AG04450 (cell line): ENCODE data around the gene HRH3. TPM values are rescaled to one million over a fixed set of nuclear protein-coding genes. Genes with fewer than 3 reads are reported as not detected.

ENCODE experiments used
- CTCF ChIA-PET: fragments of 300-600, 350-600 bp; formaldehyde crosslinking; extraction: SDS; loops from one replicate; lab custom pipeline; 2022; ENCODE audit warnings: antibody characterized with exemption, inconsistent platforms; lab: Charles Lee
- POLR2A ChIA-PET: fragments of 350-600 bp; formaldehyde crosslinking; extraction: SDS; loops from one replicate; lab custom pipeline; 2021; ENCODE audit warnings: antibody characterized with exemption, inconsistent platforms; lab: Yijun Ruan, JAX
- DNase-seq: peaks from one replicate; pipeline ENCODE4 v3.0.0-alpha.2; 2011; ENCODE audit warnings: low read depth, low spot score
- H3K27ac ChIP-seq: one replicate; pipeline ENCODE4 v1.5.1; 2012; ENCODE audit warnings: low read depth, low read length, control low read depth
- H3K27me3 ChIP-seq: one replicate; pipeline ENCODE4 v1.6.0; 2012; ENCODE audit warnings: low read length; ENCODE audit not compliant: control insufficient read depth, insufficient read depth
- H3K4me3 ChIP-seq: 2 replicates; pipeline ENCODE4 v1.5.1; 2011; ENCODE audit warnings: mild to moderate bottlenecking, low read depth, low read length, control low read depth
- H3K9me3 ChIP-seq: 2 replicates; pipeline ENCODE4 v1.5.1; 2012; ENCODE audit warnings: low read length; ENCODE audit not compliant: control insufficient read depth, insufficient read depth
- polyA plus RNA-seq: library from polyadenylated mRNA; depleted of rRNA; stranded (reverse); fragments of >200 nt; gene quantifications from 2 replicates; pipeline ENCODE4 v1.2.3, GENCODE V29; 2011
- TF ChIP-seq, protein P1 (sequence below): IDR thresholded peaks from 2 replicates; pipeline ENCODE4 v1.5.1; 2011; ENCODE audit warnings: low read depth, low read length, control low read depth, inconsistent platforms

HRH3 gene
- polyA plus RNA-seq, 1 experiment: not detected

DNA sequence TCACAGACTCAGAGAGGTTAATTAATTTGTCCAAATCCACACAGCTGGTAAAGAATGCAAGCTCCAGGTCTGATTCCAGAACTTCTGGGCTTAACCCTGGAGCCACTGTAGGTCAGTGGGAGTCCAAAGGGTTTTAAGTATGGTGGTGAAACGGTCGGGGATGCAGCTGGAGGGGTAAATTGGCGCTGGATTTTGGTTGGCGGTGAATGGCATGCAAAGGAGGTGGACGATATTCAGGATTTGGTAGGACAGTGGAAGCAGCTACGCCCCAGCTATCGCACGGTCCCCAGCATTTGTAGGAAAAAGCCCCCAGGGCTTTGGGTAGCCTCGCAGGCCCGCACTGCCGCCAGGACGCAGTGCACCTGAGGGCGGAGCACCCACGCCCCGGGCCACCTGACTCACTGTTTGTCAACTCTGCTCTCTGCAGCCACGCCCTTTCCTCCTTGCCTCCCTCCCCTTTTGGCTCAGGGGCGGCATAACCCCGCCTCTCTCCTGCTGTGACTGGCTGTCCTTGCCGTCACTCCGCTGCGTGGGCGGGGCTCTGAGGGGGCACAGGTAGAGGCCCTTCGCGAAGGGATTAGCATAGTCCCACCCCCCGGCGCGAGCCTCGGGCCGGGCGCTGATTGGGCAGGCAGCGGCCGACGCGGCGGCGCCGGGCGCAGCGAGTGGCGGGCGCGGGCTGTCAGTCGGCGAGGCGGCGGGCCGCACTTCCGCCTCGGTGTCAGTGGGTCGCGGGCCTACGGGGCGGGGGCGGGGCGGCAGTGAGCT, 17.9 kb upstream of the HRH3 start, which contains the start of gene OSBPL2:
TSS of gene OSBPL2 (plus strand) at position 721 of the 768 bp plus-strand sequence. CDS start 17,664 bp downstream, outside the sequence.
- CTCF ChIA-PET: interaction anchor here (0.9 kb wide), 1 partner anchor 23 kb away, joined by 3 read pairs; no protein-coding TSS in a partner anchor
- Histone ChIP-seq H3K27me3 (peaks cover 6% of the 10 kb centered on the region), H3K4me3 (peak within 1 kb of the TSS; percentile 90), H3K9me3 (no peaks in the 10 kb centered on the region; the same call in none of the 2 replicates), H3K27ac (no peak within 1 kb of the TSS)
- TF ChIP-seq, protein P1, sequence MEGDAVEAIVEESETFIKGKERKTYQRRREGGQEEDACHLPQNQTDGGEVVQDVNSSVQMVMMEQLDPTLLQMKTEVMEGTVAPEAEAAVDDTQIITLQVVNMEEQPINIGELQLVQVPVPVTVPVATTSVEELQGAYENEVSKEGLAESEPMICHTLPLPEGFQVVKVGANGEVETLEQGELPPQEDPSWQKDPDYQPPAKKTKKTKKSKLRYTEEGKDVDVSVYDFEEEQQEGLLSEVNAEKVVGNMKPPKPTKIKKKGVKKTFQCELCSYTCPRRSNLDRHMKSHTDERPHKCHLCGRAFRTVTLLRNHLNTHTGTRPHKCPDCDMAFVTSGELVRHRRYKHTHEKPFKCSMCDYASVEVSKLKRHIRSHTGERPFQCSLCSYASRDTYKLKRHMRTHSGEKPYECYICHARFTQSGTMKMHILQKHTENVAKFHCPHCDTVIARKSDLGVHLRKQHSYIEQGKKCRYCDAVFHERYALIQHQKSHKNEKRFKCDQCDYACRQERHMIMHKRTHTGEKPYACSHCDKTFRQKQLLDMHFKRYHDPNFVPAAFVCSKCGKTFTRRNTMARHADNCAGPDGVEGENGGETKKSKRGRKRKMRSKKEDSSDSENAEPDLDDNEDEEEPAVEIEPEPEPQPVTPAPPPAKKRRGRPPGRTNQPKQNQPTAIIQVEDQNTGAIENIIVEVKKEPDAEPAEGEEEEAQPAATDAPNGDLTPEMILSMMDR: no peak
- DNase-seq: peak; percentile 91
- POLR2A ChIA-PET: no interaction called here

GRCh38 chr20:62237514-62237800, 17.4 kb upstream of the HRH3 start:
- Histone ChIP-seq H3K27ac (no peak overlapping the region), H3K27me3 (peaks cover 6% of the 10 kb centered on the region), H3K9me3 (no peaks in the 10 kb centered on the region; the same call in none of the 2 replicates), H3K4me3 (no peak overlapping the region; the same call in 1 of the 2 replicates)
- ChIA-PET CTCF (no interaction called here), POLR2A (no interaction called here)
- TF ChIP-seq, protein P1: no peak
- DNase-seq: no peak

GRCh38 chr20:62236766-62237513, 16.9 kb upstream of the HRH3 start:
- ChIA-PET CTCF (no interaction called here), POLR2A (no interaction called here)
- TF ChIP-seq, protein P1: no peak

GRCh38 chr20:62236200-62236599, 16.1 kb upstream of the HRH3 start:
- TF ChIP-seq, protein P1: no peak
- ChIA-PET POLR2A (no interaction called here), CTCF (no interaction called here)
- no peak for DNase-seq
- Histone ChIP-seq H3K4me3 (no peak overlapping the region), H3K9me3 (no peaks in the 10 kb centered on the region; the same call in none of the 2 replicates), H3K27ac (no peak overlapping the region), H3K27me3 (peaks cover 10% of the 10 kb centered on the region)

More at GRCh38 chr20:62236766-62237513, 16.9 kb upstream of the HRH3 start:
- H3K9me3 ChIP-seq: no peaks in the 10 kb centered on the region; the same call in none of the 2 replicates
- no peak overlapping the region for H3K4me3 ChIP-seq
- H3K27me3 ChIP-seq: peaks cover 6% of the 10 kb centered on the region
- no peak for DNase-seq
- H3K27ac ChIP-seq: no peak overlapping the region

DNA sequence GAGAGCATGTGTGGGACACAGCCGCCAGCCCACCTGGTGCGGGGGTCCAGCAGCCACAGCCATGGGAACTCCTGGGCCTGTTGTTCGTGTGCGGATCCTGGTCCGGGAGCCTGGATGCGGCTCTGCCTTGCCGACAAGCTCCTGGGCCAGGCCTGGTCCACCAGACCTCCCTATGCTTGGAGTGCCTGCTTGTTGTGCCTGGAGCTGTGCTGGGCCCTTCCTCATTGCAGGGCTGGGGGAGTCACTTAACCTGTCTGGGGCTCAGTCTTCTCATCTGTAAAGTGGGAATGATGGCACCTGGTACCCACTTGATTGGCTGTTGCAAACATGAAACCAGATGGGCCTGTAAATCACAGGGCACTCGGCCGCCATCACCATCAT, 15.7 kb upstream of the HRH3 start:
- Histone ChIP-seq H3K27ac (no peak overlapping the region), H3K4me3 (no peak overlapping the region), H3K27me3 (peaks cover 10% of the 10 kb centered on the region), H3K9me3 (no peaks in the 10 kb centered on the region; the same call in none of the 2 replicates)
- POLR2A ChIA-PET: no interaction called here
- no peak for DNase-seq
- TF ChIP-seq, protein P1: no peak
- CTCF ChIA-PET: no interaction called here
